Ascending aorta (tissue), 2 donors: ENCODE results near the gene DCBLD1. TPM values are rescaled to one million over a fixed set of nuclear protein-coding genes. Genes with fewer than 3 reads are reported as not detected.
A peak's percentile ranks its signal among the peaks of the same experiment; 100 is the strongest.

Source experiments
- DNase-seq, 2 donors: peaks; one replicate each; pipeline ENCODE4 v3.0.0-alpha.2; 2019; ENCODE audit warnings: low spot score in 2 of 2
- H3K27ac ChIP-seq, 2 donors: fragments of 200-600 bp; sonication (generic); one replicate each; pipeline ENCODE4 v1.5.1; 2016 to 2017; ENCODE audit warnings: mild to moderate bottlenecking in 1 of 2
- H3K27me3 ChIP-seq: fragments of 200-600 bp; sonication (generic); one replicate; pipeline ENCODE4 v1.5.1; 2017
- H3K36me3 ChIP-seq, 2 donors: fragments of 200-600 bp; sonication (generic); one replicate each; pipeline ENCODE4 v1.5.1; 2016
- H3K4me1 ChIP-seq, 2 donors: fragments of 200-600 bp; sonication (generic); one replicate each; pipeline ENCODE4 v1.5.1; 2016 to 2017; ENCODE audit warnings: mild to moderate bottlenecking in 1 of 2
- H3K4me3 ChIP-seq, 2 donors: fragments of 200-600 bp; sonication (generic); one replicate each; pipeline ENCODE4 v1.5.1; 2016 to 2017; ENCODE audit warnings: mild to moderate bottlenecking in 1 of 2
- H3K9me3 ChIP-seq, 2 donors: fragments of 200-600 bp; sonication (generic); one replicate each; pipeline ENCODE4 v1.5.1; 2016
- intact Hi-C: fragments of 100-400 bp; cut with DNase I; formaldehyde crosslinking; loops from one replicate; pipeline ENCODE4 v1.15.1; 2023
- total RNA-seq: library from RNA; depleted of rRNA; stranded (reverse); fragments of >200 nt; gene quantifications from one replicate; pipeline ENCODE4 v1.1.0, GENCODE V29; 2016
- TF ChIP-seq, protein P1 (sequence below), 3 experiments: fragments of 200-600 bp in 2 of 3; fragments of 450-650 bp in 1 of 3; sonication (generic) in 2 of 3; IDR thresholded peaks; one replicate each; pipeline ENCODE4 v1.5.1; 2016 to 2019; ENCODE audit warnings: antibody characterized with exemption in 3 of 3, mild to moderate bottlenecking in 1 of 3, moderate library complexity in 1 of 3

DCBLD1 gene
- total RNA-seq, 1 donor from 2014 or later = 0.85 TPM

- no peak for DNase-seq
- H3K27ac ChIP-seq = no peak overlapping the region
- TF ChIP-seq, protein P1, sequence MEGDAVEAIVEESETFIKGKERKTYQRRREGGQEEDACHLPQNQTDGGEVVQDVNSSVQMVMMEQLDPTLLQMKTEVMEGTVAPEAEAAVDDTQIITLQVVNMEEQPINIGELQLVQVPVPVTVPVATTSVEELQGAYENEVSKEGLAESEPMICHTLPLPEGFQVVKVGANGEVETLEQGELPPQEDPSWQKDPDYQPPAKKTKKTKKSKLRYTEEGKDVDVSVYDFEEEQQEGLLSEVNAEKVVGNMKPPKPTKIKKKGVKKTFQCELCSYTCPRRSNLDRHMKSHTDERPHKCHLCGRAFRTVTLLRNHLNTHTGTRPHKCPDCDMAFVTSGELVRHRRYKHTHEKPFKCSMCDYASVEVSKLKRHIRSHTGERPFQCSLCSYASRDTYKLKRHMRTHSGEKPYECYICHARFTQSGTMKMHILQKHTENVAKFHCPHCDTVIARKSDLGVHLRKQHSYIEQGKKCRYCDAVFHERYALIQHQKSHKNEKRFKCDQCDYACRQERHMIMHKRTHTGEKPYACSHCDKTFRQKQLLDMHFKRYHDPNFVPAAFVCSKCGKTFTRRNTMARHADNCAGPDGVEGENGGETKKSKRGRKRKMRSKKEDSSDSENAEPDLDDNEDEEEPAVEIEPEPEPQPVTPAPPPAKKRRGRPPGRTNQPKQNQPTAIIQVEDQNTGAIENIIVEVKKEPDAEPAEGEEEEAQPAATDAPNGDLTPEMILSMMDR (IDR thresholded peaks at IDR 0.05) = no peak
- H3K27me3 ChIP-seq = no peaks in the 10 kb centered on the region
- no peak overlapping the region for H3K4me3 ChIP-seq
- peaks cover 0 to 10% of the 10 kb centered on the region in 2 donors for H3K36me3 ChIP-seq
- intact Hi-C loops = loop anchor here (5.0 kb wide), 1 partner anchor 58 kb away; the partner anchor contains the start of gene GOPC
- H3K9me3 ChIP-seq = no peaks in the 10 kb centered on the region
- H3K4me1 ChIP-seq = peaks cover 2 to 12% of the 10 kb centered on the region in 2 donors
Measured at GRCh38 chr6:117544716-117545115, 62.2 kb downstream of the DCBLD1 start.

DNA sequence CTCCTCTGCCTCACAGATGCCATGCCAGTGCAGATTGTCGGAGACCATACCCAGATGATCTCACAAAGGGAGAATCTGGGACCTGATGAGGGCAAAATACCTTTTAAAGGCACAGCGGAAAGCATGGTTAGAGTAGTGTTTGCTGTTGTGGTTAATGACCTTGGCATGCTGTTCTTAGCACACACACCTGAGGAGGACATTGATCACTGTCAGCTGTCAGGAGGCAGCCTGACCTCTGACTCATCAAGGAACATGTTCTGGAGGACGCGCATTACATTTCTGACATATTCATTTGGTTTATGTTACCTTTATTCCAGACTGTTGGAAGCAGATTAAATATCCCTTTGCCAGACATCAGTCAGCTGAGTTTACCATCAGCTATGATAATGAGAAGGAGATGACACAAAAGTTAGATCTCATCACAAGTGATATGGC, 62.7 kb downstream of the DCBLD1 start:
- TF ChIP-seq, protein P1 (IDR thresholded peaks at IDR 0.05) = no peak
- intact Hi-C loops = loop anchor here (5.0 kb wide), 1 partner anchor 57 kb away; the partner anchor contains the start of gene GOPC
- Histone ChIP-seq H3K36me3 (peaks cover 0 to 10% of the 10 kb centered on the region in 2 donors), H3K27ac (no peak overlapping the region), H3K9me3 (no peaks in the 10 kb centered on the region), H3K27me3 (no peaks in the 10 kb centered on the region), H3K4me3 (no peak overlapping the region), H3K4me1 (peaks cover 2 to 12% of the 10 kb centered on the region in 2 donors)
- no peak for DNase-seq

DNA sequence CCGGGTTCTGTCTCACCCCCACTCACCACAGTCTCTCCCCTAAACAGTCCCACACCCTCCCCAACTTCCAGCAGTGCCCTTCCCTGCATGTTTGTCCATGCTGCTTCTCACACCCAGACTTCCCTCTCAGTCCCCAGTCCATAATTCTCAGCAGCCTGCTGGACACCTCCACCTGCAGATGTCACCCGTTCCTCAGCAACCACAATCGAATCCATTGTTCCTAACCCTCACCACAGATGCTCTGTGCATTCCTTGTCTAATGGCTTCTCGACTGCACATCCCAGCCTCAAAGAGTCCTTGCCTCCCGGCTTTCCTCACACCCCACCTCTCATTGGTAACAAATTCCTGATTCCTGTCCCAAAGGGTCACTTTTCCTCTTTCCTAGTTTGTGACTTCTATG, 64.2 kb downstream of the DCBLD1 start:
- H3K36me3 ChIP-seq = no peaks in the 10 kb centered on the region
- TF ChIP-seq, protein P1 (IDR thresholded peaks at IDR 0.05) = no peak
- peaks cover 2 to 12% of the 10 kb centered on the region in 2 donors for H3K4me1 ChIP-seq
- H3K9me3 ChIP-seq = no peaks in the 10 kb centered on the region
- no peaks in the 10 kb centered on the region for H3K27me3 ChIP-seq
- no peak overlapping the region for H3K4me3 ChIP-seq
- no peak for DNase-seq
- peak overlapping the region in 1 of 2 donors; percentile 24 for H3K27ac ChIP-seq
- intact Hi-C loops = loop anchor here (1.0 to 5.0 kb wide), 2 partner anchors 56 to 64 kb away; partner anchors contain the start of genes DCBLD1 and GOPC

- intact Hi-C loops = loop anchor here (1.0 to 5.0 kb wide), 2 partner anchors 54 to 66 kb away; partner anchors contain the start of genes DCBLD1 and GOPC
- peak overlapping the region; percentile 75 to 85 for H3K27ac ChIP-seq
- DNase-seq = peak; percentile 39 to 86
- no peaks in the 10 kb centered on the region for H3K27me3 ChIP-seq
- H3K4me3 ChIP-seq = peak overlapping the region; percentile 50 to 66
- no peaks in the 10 kb centered on the region for H3K9me3 ChIP-seq
- TF ChIP-seq, protein P1 (IDR thresholded peaks at IDR 0.05) = peak in 2 of 3 experiments; percentile 26
- no peaks in the 10 kb centered on the region for H3K36me3 ChIP-seq
- H3K4me1 ChIP-seq = peaks cover 2 to 12% of the 10 kb centered on the region in 2 donors
Measured at GRCh38 chr6:117547688-117548621, 65.5 kb downstream of the DCBLD1 start.

GRCh38 chr6:117548797-117549301, 66.4 kb downstream of the DCBLD1 start:
- no peaks in the 10 kb centered on the region for H3K9me3 ChIP-seq
- DNase-seq = no peak
- intact Hi-C loops = loop anchor here (5.0 kb wide), 1 partner anchor 53 kb away; the partner anchor contains the start of gene GOPC
- TF ChIP-seq, protein P1 (IDR thresholded peaks at IDR 0.05) = no peak
- H3K36me3 ChIP-seq = no peaks in the 10 kb centered on the region
- peaks cover 2 to 12% of the 10 kb centered on the region in 2 donors for H3K4me1 ChIP-seq
- H3K27me3 ChIP-seq = no peaks in the 10 kb centered on the region
- peak overlapping the region; percentile 50 to 66 for H3K4me3 ChIP-seq
- peak overlapping the region in 1 of 2 donors; percentile 85 for H3K27ac ChIP-seq
